GM21737 (cell line): ENCODE results near the gene RWDD1.
A peak's percentile ranks its signal among the peaks of the same experiment; 100 is the strongest.
"Not testable (repeated sequence)": the region's sequence is repeated elsewhere in the genome, so short reads cannot be mapped to it uniquely, and the experiment has no call there.

ENCODE experiments used
- ATAC-seq: cut with Tn5 transposase; IDR thresholded peaks from one replicate; pipeline ENCODE4 v1.9.1; 2021; ENCODE audit warnings: mild to moderate bottlenecking, moderate library complexity; ENCODE audit not compliant: unreplicated experiment

Gene RWDD1

DNA sequence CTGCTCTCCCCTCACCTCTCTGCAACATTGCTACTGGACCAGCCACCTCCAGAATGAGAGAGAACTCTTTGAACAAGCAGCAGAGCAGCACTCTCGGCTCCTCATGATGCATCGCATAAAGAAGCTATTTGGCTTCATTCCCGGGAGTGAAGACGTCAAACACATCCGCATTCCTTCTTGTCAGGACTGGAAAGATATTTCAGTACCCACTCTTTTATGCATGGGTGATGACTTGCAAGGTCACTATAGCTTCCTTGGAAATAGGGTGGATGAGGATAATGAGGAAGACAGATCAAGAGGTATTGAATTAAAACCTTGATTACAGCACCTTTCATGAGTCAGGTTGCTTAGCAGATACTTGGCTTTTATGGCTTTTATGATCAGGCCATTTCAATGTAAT, 13.4 kb upstream of the RWDD1 start:
- ATAC-seq, result no peak

DNA sequence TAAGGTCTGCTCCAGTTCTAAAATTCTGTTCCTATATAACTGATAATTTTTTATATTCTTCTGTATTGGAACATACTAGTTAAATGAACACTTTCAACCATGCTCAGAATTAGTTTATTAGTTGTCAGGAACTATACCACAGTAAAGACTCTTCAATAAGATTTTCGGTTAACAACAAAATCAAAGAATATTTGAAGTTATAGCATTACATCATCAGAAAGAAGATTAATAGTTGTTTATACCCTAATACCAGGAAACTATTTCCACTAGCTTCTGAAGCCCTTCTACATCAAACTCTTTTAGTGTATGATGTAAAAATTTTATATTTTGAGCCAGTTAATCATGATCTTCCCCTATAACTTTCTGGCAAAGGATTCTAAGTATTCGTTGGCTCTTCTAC, 11.2 kb upstream of the RWDD1 start:
- ATAC-seq, result no peak

DNA sequence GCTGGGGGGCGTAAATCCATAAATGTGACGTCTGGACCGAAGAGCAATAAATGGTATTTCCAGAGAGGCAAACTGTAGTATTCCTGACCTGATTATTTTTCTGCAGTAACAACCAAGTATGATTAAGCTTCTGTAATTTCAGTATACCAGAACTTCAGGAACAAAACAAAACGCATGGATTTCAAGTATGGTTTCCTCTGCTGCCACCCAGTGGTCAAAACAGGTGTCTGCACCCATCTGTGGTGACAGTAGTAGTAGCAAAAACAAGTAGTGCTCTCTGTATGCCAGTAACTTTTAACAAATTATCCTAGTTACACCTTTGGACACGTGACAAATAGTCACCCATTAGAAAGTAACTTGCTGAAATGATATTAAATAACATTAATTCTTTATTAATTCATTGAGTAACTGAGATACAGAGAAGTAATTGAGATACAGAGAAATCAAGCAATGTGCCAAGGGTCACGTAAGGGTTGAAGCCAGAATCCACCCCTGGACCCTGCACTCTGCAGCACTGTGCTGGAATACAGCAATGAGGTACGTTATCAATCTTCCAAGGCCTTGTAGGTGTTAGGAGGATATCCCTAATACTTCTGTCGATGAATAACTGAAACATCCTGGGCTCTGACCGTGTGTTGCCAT, 9.8 kb upstream of the RWDD1 start:
- ATAC-seq, result peak; percentile 61

DNA sequence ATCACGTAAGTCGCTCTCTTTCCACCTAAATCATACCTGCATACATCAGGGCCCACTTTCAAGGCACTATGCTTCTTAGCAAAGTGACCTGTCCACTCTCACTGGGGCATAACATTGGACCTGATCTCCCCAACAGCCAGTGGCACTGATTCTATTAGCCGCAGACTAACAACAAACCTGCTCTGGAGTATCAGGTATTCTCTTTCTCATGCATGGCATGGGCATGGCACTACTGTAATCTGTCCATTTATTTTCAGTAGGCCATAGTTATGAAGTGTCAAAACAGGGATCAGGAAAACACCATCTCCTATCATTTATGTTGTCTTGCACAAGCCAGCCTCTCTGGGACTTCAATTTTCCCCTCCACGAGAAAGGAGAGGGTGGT, 9.3 kb upstream of the RWDD1 start:
- ATAC-seq, result no peak

DNA sequence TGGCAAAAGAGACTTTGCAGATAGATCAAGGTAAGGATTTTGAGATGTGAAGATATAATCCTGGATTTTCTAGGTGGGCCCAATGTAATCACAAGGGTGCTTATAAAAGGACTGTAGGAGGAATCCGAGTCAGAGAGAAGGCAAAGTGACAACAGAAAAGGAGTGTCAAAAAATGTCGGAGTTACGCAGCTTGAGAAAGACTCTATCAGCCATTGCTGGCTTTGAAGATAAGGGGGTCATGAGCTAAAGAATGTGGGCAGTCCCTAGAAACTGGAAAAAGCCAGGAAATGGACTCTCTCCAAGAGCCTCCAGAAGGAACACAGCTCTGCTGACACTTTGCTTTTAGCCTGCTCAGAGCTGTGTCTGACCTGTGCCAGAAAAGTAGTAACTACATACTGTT, 8.7 kb upstream of the RWDD1 start:
- ATAC-seq, result no peak

DNA sequence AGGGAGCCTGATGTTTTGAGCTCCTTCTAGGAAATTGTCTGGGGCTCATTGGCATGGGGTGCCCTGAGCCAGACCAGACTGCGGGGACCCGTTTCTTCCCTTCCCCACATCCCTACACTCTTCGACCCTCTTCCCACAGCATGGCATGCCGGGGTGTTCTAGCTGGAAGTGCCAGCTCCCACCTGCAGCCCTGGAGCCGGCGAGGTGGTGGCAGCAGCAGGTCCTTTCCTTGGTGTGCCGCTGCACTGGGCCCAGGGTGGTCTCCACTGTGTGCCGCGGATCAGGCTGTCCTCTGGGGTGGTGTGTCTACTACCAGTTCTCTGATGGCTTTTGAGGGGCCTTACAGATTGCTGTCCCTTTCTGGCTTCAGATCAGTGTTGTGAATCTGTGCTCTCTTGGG, 7.5 kb upstream of the RWDD1 start:
- ATAC-seq, result no peak

DNA sequence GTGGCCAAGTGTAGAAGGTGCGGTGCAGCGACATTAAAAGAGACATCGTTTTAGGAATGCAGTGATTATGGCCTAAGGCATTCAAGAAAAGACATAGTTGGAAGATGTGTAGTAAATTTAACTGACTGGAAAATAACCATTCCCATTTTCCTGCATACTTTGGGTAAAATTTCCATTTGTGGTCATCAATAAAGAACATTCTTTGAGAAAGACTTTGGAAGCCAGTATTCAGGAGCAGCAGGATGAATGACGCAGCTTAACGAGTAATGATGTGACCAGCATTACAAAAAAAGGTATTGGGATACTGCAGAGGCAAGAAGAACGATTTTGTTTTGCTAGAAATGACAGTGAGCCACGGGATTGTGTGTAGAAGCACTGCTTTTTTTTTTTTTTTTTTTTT, 7.0 kb upstream of the RWDD1 start:
- no peak for ATAC-seq

DNA sequence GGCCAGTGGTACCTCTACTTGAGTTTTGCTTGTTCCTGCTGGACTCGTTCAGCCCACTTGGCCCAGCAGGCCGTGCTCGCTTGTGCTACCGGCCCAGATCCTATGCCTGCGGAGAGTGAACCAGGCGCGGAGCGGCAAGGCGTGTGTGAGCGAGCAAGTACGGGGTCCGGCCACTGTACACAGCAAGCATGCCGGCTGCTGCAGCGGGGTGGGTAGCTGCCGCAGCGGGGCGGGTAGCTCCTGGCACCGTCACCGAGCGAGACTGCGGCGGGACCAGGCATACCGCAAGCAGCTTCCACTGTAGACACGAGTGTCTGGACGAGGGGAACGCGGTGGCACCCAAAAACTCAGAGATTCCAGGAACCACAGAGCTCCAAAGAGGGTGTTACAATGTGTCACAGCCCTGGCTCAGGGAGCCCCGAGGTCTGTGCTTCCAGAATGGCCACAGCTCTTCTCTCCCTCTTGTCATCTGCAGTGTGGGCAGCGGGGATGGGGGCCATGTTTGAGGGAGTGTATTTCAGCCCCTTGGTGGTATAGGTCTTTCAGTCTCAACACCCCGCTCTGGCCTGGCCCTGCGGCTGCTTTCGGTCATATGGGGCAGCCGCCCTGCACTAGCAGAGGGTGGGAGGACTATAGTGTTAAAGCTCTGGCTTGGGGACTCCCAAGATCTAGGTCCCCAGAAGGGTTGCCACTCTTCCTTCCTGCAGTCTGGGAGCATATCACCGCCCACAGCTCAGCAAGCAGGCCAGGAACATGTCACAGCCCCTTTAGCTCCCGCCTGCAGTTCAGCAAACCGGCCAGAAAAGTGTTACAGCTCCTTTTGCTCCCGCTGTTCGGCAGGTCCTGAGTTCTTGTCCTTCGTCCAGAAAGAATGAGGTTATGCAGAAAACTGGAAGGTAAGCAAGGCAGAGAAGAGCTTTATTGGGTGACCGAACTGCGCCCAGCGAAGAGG, 6.1 kb upstream of the RWDD1 start:
- no peak for ATAC-seq

DNA sequence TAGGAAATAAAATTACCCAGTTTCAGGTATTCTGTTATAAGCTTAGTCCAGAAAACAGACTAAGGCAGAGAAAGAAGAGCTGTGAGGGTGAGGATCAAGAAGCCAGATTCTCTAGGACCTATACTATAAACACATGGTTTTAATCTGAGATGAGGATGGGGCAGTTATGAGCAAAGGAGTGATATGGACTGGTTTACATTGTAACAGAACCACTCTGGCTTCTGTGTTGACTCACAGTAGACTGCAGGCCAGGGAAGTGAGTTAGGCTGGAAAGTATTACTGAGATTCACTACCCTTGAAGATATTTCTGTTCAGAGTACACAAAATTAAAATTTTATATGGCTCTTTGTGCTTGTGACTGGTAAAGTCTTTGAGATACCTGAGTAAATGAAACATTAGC, 3.2 kb upstream of the RWDD1 start:
- no peak for ATAC-seq

DNA sequence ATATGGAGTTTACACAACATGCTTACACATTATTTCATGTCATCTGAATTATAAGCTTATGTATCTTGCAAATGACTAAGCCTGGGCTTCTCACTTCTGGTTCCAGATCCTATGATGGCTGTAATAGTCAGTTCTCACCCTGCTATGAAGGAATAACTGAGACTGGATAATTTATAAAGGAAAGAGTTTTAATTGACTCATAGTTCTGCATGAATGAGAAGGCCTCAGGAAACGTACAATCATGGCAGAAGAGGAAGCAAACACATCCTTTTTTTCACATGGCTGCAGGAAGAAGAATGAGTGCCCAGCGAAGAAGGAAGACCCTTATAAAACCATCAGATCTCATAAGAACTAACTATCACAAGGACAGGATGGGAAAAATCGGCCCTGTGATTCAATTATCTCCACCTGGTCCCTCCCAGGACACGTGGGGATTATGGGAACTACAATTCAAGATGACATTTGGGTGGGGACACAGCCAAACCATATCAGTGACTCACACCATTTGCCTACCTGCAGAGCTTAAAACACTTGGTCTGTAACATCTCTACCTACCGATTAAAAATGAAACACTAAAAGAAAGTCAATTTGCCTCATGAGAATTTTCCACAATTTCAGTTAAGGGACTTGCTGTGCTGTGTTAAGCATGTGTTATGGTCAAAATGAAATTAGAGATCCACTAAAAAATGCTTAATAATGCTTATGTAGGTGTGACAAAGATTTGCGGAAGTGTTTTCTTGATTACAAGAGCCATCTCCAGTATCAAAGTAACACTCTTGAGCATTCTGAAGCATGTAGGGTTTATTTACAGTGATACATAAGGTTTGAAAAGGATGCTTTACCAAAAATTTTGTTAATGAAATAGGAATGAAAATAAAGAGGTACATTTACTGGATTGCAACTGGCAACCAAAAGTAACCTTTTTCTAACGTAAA, 2.2 kb upstream of the RWDD1 start:
- no peak for ATAC-seq

DNA sequence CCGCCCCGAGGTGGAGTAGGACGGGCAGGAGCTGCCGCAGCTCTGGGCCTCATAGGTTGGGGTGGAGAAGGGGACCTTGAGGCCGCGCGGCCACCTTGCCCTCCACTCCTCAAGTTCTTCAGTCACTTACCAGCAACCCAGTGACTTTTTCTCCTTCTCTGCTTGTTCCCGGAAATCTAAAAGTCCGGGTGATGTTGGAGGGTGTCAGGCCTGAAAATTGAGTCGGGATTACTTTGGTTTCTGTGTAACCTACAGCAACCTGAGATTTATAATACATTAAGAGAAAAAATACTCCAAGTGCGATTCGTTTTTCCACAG, 338 bp downstream of the RWDD1 start:
- ATAC-seq, result no peak

DNA sequence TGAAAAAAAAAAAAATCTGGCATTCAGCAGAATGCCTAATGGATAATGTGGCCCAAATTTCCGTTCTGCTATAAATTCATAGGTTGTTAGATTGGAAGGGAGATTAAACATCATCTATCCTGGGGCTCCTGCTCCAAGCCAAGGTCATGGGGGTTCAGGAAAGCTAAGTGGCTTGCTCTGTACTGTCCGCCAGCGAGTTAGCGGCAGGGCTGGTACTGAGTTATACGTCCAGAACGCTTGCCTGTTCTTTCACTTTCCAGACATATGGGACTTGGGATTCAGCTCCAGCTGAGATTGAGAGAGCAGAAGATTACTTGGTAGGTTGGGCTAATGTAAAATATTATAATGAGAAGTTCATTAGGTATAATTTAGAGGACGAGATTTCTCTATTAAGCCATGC, 858 bp downstream of the RWDD1 start:
- ATAC-seq, result no peak

DNA sequence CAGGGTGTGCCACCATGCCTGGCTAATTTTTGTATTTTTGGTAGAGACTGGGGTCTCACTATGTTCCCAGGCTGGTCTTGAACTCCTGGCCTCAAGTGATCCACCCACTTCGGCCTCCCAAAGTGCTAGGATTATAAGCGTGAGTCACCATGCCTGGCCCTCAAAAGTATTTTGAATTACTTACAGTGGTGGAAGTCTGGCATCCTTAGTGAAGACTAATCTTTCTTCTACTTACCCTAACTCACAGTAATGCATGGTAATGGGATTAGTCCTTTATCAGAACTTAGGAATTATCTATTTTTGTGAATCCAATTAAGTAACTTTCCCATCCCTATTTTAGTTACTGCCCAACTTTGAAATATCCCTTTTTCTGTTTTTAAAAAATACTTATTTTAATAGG, 3.9 kb downstream of the RWDD1 start:
- no peak for ATAC-seq

DNA sequence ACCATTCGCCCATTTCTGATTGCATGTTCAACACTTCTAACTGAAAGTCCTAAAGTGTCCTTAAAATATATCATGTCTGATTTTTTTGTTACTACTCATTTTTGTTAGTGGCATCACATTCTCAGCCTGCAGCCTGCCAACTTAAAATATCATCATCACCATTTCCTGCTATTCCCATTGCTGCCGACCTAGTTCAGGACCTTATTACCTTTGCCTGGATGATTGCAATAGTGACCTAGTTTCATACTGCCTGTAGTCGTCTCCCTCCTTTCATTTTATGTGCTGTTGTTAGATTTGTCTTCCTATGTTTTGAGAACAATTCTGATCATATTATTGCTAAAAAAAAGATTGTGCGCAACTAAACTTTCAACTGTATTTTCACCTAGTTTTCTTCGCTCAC, 6.2 kb downstream of the RWDD1 start:
- no peak for ATAC-seq

DNA sequence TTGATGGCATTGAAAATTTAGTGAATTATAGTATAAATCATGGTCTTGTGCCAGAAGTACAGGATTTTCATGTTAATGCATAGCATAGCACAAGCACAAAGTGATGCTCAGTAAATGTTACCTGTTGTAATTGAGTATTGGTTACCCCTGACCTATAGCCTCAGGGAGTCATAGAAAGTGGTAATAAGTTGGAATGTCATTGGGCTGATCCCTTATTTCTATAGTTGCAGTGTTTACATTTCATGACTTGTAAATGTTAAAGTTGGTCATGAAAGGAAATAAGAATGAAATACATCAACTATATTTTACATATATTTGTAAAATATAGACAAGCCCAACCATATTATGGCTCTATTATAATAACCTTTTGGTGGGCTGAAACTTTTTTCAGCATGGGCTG, 7.0 kb downstream of the RWDD1 start:
- ATAC-seq, result no peak

DNA sequence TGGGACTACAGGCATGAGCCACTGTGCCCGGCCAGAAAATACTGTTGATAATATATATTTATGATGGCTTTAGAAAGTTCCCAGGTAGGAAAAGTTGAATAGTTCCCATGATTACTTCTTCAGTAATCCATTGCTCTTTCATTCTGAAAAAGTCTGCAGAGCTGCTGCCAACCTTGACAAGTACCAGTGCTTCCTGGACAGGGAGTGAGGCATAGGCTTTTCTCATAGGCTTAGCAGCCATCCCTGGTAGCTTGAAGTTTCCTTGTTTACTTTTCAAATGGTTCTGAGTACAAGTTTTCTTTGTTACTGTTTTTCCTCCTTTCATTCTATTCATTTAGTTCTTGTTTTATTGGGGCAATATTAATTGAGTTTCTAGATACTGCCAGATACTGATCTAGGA, 7.8 kb downstream of the RWDD1 start:
- ATAC-seq, result no peak

DNA sequence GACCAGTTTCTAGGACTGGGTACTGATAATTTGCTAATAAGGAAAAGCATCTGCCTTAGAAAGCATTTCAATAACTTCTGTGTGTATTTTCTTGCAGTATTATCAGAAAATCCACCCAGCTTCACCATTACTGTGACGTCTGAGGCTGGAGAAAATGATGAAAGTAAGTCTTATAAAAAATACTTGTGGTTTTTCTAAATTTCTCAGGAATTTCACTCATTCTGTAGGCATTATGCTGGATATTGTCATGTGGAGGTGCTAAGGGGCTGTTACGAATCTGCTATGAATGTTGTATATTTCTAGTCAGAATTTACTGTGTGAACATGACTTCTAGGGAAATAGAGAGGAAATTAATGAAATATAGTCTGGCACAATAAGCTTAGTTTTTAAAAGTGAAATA, 8.9 kb downstream of the RWDD1 start:
- ATAC-seq, result no peak

DNA sequence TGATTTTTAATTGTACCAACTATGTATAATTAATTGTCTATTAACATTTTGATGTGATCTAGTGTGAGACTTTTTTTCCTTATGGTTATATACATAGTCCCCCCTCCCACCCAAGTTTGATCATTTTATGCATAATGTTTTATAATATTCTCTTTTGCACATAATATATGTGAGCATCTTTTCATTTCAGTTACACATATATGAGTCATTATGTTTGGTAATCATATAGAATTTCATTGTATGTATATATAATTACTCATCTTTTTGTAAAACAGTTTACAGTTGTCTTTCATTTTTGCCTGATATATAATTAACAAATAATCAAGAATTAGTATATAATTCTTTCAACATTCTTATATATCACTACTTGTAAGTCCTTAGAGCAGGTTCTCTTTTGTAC, 15.0 kb downstream of the RWDD1 start:
- no peak for ATAC-seq

DNA sequence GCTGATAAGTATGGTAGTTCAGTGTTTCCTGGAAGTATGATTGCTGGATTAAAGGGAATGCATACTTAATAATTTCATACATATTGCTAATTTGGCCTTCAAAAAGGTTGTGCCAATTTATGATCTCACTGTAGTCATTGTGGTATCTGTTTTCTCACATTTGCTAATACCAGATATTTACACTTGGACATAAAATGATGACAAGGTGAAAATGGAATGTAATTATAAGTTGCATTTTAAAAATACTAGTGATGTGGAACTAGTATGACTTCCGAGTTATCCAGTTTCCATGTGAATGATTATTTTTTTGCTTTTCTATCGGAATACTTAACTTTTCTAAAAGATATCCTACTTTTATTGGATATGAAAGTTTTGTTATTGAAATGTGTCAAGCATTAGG, 15.4 kb downstream of the RWDD1 start:
- ATAC-seq, result no peak

DNA sequence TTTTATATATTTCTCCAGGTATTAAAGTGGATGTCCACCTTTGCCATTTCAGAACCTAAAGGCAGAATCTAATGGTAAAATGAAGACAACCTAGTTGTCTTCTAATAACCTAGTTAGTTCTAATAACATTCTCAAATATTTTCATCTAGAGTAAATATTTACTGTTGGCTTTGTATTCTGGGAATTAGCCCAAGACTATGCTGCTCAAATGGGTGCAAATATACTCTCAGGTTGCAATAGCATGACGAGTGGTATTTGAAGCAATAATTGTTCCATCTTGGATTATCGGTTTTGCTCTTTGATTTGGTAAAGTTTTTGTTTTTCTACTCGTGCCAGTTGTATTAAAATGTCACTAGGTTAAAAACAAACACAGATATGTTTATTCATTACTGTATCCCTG, 23.9 kb downstream of the RWDD1 start:
- ATAC-seq, result no peak

DNA sequence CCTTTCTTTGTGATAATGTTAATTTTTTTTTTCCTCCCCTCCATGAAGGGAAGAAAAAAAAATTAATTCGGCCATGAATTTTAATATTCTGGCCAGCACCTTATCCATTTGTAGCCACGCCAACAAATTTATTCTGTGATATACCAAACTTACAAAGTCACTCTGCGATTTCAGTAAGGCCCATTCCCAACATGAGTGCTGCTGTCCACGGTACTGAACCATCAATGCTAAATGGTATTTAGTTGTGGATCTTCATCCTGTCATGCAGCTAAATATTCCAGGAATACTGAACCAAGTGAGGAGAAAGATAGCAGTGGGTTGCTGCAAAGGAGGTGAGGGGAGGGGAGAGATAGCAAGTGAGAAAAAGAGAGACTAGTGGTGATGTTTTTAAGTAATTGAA, 25.5 kb downstream of the RWDD1 start:
- no peak for ATAC-seq

DNA sequence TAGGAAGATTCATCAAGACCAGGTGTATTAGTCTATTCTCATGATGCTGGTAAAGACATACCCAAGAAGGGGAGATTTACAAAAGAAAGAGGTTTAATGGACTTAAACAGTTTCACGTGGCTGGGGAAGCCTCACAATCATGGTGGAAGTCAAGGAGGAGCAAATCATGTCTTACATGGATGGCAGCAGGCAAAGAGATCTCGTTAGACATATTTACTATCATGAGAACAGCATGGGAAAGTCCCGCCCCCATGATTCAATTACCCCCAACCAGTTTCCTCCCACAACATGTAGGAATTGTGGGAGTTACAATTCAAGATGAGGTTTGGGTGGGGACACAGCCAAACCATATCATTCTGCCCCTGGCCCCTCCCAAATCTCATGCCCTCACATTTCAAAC, 32.6 kb downstream of the RWDD1 start:
- ATAC-seq, result not testable (repeated sequence)
